ENCODE results near the gene GATAD2B. TPM values are rescaled to one million over a fixed set of nuclear protein-coding genes. Genes with fewer than 3 reads are reported as not detected.
A peak's percentile ranks its signal among the peaks of the same experiment; 100 is the strongest.

Gene GATAD2B
- total RNA-seq, 5 donors from 2014 or later (not counting 1 experiment from before 2014, with no cell fraction given): 94.6 to 107 (median 103) TPM

DNA sequence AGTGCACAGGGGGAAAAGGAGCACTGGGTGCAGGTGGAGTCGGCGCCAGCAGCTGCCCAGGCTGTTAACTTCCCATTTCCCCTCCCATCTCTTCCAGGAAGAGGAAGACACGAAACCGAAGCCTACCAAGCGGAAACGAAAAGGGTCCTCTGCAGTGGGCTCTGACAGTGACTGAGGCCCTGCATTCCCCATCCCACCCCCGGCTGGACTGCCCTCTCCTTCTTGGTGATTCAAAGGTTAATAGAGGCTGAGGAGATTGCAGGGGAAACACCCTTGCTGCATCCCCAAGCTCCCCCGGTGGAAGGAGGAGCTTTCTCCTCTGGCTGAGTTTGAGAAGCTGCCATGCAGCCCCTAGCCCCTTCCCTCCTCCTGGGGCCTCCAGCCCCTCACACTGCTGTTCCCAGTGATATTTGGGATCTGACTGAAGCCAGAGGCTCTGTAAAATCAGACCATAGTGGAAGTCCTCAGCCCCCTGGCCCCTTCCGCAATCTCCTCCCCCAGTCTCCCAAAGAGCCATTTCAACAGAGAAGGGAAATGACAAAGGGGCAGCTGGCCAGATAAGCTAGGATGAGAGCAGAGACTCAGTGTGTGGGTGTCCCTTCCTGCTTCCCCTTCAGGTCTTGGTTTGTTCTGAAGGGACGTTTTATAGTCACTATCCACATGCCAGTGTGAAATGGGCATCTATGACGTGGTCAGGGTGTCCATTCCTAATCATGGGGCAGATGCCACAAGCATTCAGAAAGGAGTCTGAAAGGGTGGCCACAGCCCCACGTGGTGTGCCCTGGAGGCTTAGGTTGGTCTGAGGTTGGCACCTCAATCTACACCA is 149.5 kb downstream of the GATAD2B start:
- CTCF ChIA-PET: interaction anchor here in 1 of 2 donors (0.5 kb wide), 1 partner anchor 99 kb away, joined by 6 read pairs; no protein-coding TSS in a partner anchor
- Mint-ChIP-seq H3K4me1 (peaks cover 18 to 32% (median 25%) of the 10 kb centered on the region in 3 donors), H3K36me3 (peaks cover 17% of the 10 kb centered on the region), H3K27ac (peak overlapping the region; percentile 49 to 87), H3K27me3 (no peaks in the 10 kb centered on the region), H3K9me3 (no peaks in the 10 kb centered on the region), H3K4me3 (peak overlapping the region; percentile 37 to 81 (median 80))
- Histone ChIP-seq H3K36me3 (ENCODE audit: control insufficient read depth in 2 of 2, extremely low read depth in 1 of 2, insufficient read depth in 1 of 2, low read length in 1 of 2) (peaks cover 5 to 32% of the 10 kb centered on the region in 2 donors), H3K4me3 (ENCODE audit: control insufficient read depth in 1 of 2, extremely low read depth in 1 of 2, low read length in 1 of 2) (no peak overlapping the region), H3K27me3 (replicated peaks in 1 of 2; ENCODE audit: control insufficient read depth in 2 of 2, extremely low read depth in 1 of 2, insufficient read depth in 2 of 2, low read length in 1 of 2) (no peaks in the 10 kb centered on the region), H3K27ac (ENCODE audit: low read length) (no peak overlapping the region), H3K4me1 (ENCODE audit: control insufficient read depth in 1 of 2, extremely low read depth in 1 of 2, insufficient read depth in 2 of 2, low read length in 2 of 2) (peaks cover 0 to 43% of the 10 kb centered on the region in 2 experiments), H3K9me3 (no peaks in the 10 kb centered on the region)
- no peak for ATAC-seq (replicated peaks in 1 of 4)
- POLR2A ChIA-PET: no interaction called here
- 35% methylated on average over 2 of the region's 12 CpGs for WGBS (ENCODE audit: insufficient coverage)
- peak in 1 of 35 experiments; percentile 14 for DNase-seq

- Histone ChIP-seq H3K4me1 (ENCODE audit: control insufficient read depth in 1 of 2, extremely low read depth in 1 of 2, insufficient read depth in 2 of 2, low read length in 2 of 2) (peaks cover 0 to 32% of the 10 kb centered on the region in 2 experiments), H3K9me3 (no peaks in the 10 kb centered on the region), H3K27ac (ENCODE audit: low read length) (no peak overlapping the region), H3K4me3 (ENCODE audit: control insufficient read depth in 1 of 2, extremely low read depth in 1 of 2, low read length in 1 of 2) (no peak overlapping the region), H3K36me3 (ENCODE audit: control insufficient read depth in 2 of 2, extremely low read depth in 1 of 2, insufficient read depth in 1 of 2, low read length in 1 of 2) (peaks cover 5 to 45% of the 10 kb centered on the region in 2 donors), H3K27me3 (replicated peaks in 1 of 2; ENCODE audit: control insufficient read depth in 2 of 2, extremely low read depth in 1 of 2, insufficient read depth in 2 of 2, low read length in 1 of 2) (no peaks in the 10 kb centered on the region)
- H3K36me3 Mint-ChIP-seq: peaks cover 28% of the 10 kb centered on the region
- 93% methylated on average over 10 of the region's 21 CpGs for WGBS (ENCODE audit: insufficient coverage)
- peaks cover 11 to 26% (median 23%) of the 10 kb centered on the region in 3 donors for H3K4me1 Mint-ChIP-seq
- no peak overlapping the region for H3K27ac Mint-ChIP-seq
- ATAC-seq (replicated peaks in 1 of 4): no peak
- DNase-seq: no peak
- CTCF ChIA-PET: no interaction called here
- H3K27me3 Mint-ChIP-seq: no peaks in the 10 kb centered on the region
- no peaks in the 10 kb centered on the region for H3K9me3 Mint-ChIP-seq
- POLR2A ChIA-PET: no interaction called here
- no peak overlapping the region for H3K4me3 Mint-ChIP-seq
Observed at GRCh38 chr1:153771841-153772593, 150.8 kb downstream of the GATAD2B start.

- WGBS (ENCODE audit: insufficient coverage): no CpG with 5 or more reads among the region's 2 CpGs
- Histone ChIP-seq H3K4me3 (ENCODE audit: control insufficient read depth in 1 of 2, extremely low read depth in 1 of 2, low read length in 1 of 2) (no peak overlapping the region), H3K4me1 (ENCODE audit: control insufficient read depth in 1 of 2, extremely low read depth in 1 of 2, insufficient read depth in 2 of 2, low read length in 2 of 2) (peaks cover 0 to 24% of the 10 kb centered on the region in 2 experiments), H3K27me3 (replicated peaks in 1 of 2; ENCODE audit: control insufficient read depth in 2 of 2, extremely low read depth in 1 of 2, insufficient read depth in 2 of 2, low read length in 1 of 2) (no peaks in the 10 kb centered on the region), H3K9me3 (no peaks in the 10 kb centered on the region), H3K27ac (ENCODE audit: low read length) (no peak overlapping the region), H3K36me3 (ENCODE audit: control insufficient read depth in 2 of 2, extremely low read depth in 1 of 2, insufficient read depth in 1 of 2, low read length in 1 of 2) (peaks cover 5 to 45% of the 10 kb centered on the region in 2 donors)
- H3K27me3 Mint-ChIP-seq: no peaks in the 10 kb centered on the region
- H3K36me3 Mint-ChIP-seq: peaks cover 30% of the 10 kb centered on the region
- H3K27ac Mint-ChIP-seq: no peak overlapping the region
- no peaks in the 10 kb centered on the region for H3K9me3 Mint-ChIP-seq
- ATAC-seq (replicated peaks in 1 of 4) (no peak), DNase-seq (no peak)
- POLR2A ChIA-PET: no interaction called here
- CTCF ChIA-PET: no interaction called here
- peaks cover 4 to 20% (median 17%) of the 10 kb centered on the region in 3 donors for H3K4me1 Mint-ChIP-seq
- no peak overlapping the region for H3K4me3 Mint-ChIP-seq
Observed at GRCh38 chr1:153771261-153771660, 151.5 kb downstream of the GATAD2B start.

DNA sequence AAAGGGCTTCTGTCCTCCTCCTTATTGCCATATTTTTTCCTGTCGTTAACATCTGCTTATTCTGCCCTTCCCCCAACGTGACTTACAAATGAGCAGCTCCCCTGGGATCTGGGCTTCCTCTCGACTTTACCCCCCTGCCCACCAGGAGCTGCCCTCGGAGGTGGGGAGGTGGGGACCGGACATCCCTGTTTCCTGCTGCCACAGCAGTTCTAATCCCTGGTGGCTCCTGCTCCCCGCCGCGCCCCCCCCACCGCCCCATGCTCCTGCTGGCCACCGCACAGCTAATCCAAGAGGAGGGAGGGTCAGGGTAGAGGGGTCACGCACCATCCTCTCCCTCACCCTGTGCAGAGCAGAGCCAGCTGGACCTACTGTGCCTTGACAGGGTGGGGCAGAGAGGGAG is 152.0 kb downstream of the GATAD2B start:
- no peak for ATAC-seq (replicated peaks in 1 of 4)
- Mint-ChIP-seq H3K27ac (no peak overlapping the region), H3K4me1 (peaks cover 4 to 17% (median 14%) of the 10 kb centered on the region in 3 donors), H3K27me3 (no peaks in the 10 kb centered on the region), H3K4me3 (no peak overlapping the region), H3K9me3 (no peaks in the 10 kb centered on the region), H3K36me3 (peaks cover 34% of the 10 kb centered on the region)
- Histone ChIP-seq H3K4me1 (ENCODE audit: control insufficient read depth in 1 of 2, extremely low read depth in 1 of 2, insufficient read depth in 2 of 2, low read length in 2 of 2) (peaks cover 0 to 21% of the 10 kb centered on the region in 2 experiments), H3K4me3 (ENCODE audit: control insufficient read depth in 1 of 2, extremely low read depth in 1 of 2, low read length in 1 of 2) (no peak overlapping the region), H3K36me3 (ENCODE audit: control insufficient read depth in 2 of 2, extremely low read depth in 1 of 2, insufficient read depth in 1 of 2, low read length in 1 of 2) (peaks cover 5 to 45% of the 10 kb centered on the region in 2 donors), H3K27ac (ENCODE audit: low read length) (no peak overlapping the region), H3K27me3 (replicated peaks in 1 of 2; ENCODE audit: control insufficient read depth in 2 of 2, extremely low read depth in 1 of 2, insufficient read depth in 2 of 2, low read length in 1 of 2) (no peaks in the 10 kb centered on the region), H3K9me3 (no peaks in the 10 kb centered on the region)
- POLR2A ChIA-PET: no interaction called here
- CTCF ChIA-PET: no interaction called here
- DNase-seq: no peak
- WGBS (ENCODE audit: insufficient coverage): no CpG with 5 or more reads among the region's 11 CpGs

DNA sequence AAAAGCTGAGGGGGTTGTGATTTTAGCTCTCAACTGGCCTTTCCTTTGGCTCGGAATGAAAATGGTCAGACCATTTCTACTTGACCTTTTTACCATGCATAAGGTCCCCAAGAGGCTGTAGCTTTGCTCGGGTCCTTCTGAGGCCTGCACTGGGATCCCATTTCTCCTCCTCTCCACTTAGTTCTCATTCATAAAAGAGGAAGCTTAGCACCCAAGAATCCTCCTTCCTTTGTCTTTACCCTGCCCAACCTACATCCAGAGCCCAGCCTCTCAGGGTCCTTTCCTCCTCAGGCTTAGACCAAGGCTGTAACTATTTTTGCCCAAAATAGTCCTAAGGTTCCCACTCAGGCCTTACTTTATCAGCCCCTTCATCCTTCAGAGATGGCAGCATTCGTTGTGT is 153.6 kb downstream of the GATAD2B start:
- H3K4me1 Mint-ChIP-seq: peaks cover 0 to 7% (median 7%) of the 10 kb centered on the region in 3 donors
- DNase-seq (no peak), ATAC-seq (replicated peaks in 1 of 4) (no peak)
- POLR2A ChIA-PET: interaction anchor here in 1 of 2 donors (0.6 kb wide), 1 partner anchor 94 kb away, joined by 6 read pairs; no protein-coding TSS in a partner anchor
- no peaks in the 10 kb centered on the region for H3K9me3 ChIP-seq
- H3K4me3 ChIP-seq (ENCODE audit: control insufficient read depth in 1 of 2, extremely low read depth in 1 of 2, low read length in 1 of 2): no peak overlapping the region
- CTCF ChIA-PET: no interaction called here
- H3K36me3 Mint-ChIP-seq: peaks cover 46% of the 10 kb centered on the region
- no peak overlapping the region for H3K27ac ChIP-seq (ENCODE audit: low read length)
- H3K27me3 ChIP-seq (replicated peaks in 1 of 2; ENCODE audit: control insufficient read depth in 2 of 2, extremely low read depth in 1 of 2, insufficient read depth in 2 of 2, low read length in 1 of 2): no peaks in the 10 kb centered on the region
- peaks cover 5 to 54% of the 10 kb centered on the region in 2 donors for H3K36me3 ChIP-seq (ENCODE audit: control insufficient read depth in 2 of 2, extremely low read depth in 1 of 2, insufficient read depth in 1 of 2, low read length in 1 of 2)
- no peaks in the 10 kb centered on the region for H3K9me3 Mint-ChIP-seq
- H3K27me3 Mint-ChIP-seq: no peaks in the 10 kb centered on the region
- WGBS (ENCODE audit: insufficient coverage): 92% methylated on average over 3 of the region's 3 CpGs
- peaks cover 0 to 9% of the 10 kb centered on the region in 2 experiments for H3K4me1 ChIP-seq (ENCODE audit: control insufficient read depth in 1 of 2, extremely low read depth in 1 of 2, insufficient read depth in 2 of 2, low read length in 2 of 2)
- H3K27ac Mint-ChIP-seq: no peak overlapping the region
- H3K4me3 Mint-ChIP-seq: no peak overlapping the region

DNA sequence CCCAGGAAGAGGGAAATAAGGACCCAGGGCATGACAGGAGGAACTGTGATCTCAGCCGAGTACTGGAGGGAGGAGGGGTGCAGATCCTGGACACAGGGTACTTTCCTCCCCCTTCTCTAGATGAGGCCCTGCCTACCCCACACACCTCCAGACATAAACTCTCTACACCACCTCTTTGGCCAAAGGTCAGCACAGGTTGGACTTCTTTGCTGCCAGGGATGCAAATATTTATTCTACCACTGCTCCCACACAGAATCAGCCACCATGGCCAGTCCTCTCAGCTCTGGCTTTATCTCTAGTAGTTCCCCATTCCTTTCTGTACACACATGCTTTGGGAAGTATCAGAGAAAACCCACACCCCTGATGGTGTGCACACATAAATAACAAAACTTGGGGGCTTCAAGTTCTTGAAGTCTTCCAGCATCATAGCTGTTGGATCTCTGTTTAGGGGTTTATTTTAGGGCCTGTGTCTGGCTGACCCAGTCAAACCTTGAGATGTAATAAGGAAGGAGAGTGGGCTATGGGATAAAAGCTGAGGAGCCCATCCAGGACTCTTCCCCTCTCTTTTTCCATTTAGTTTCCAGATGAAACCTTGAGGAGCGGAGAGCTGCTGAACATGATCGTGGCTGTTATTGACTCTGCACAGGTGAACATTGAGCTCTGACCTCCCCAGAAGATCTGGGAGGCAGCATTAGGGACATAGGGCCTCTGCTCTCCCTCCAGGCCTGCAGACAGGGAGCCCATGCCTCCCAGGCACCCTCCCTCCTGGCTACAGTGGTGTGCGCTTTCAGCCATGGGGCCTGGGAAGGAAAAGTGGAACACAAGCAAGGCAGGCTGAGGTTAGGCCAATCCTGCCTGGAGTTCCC is 154.2 kb downstream of the GATAD2B start:
- POLR2A ChIA-PET: interaction anchor here in 1 of 2 donors (0.6 kb wide), 1 partner anchor 95 kb away, joined by 6 read pairs; no protein-coding TSS in a partner anchor

More for the DNA sequence above, 154.2 kb downstream of the GATAD2B start:
- H3K27ac ChIP-seq (ENCODE audit: low read length): no peak overlapping the region
- Mint-ChIP-seq H3K27me3 (no peaks in the 10 kb centered on the region), H3K9me3 (no peaks in the 10 kb centered on the region), H3K4me3 (no peak overlapping the region), H3K27ac (peak overlapping the region; percentile 27 to 39), H3K36me3 (peaks cover 49% of the 10 kb centered on the region), H3K4me1 (peaks cover 0 to 2% (median under 1%) of the 10 kb centered on the region in 3 donors)
- no peak for DNase-seq
- peaks cover 0 to 3% of the 10 kb centered on the region in 2 experiments for H3K4me1 ChIP-seq (ENCODE audit: control insufficient read depth in 1 of 2, extremely low read depth in 1 of 2, insufficient read depth in 2 of 2, low read length in 2 of 2)
- no peak overlapping the region for H3K4me3 ChIP-seq (ENCODE audit: control insufficient read depth in 1 of 2, extremely low read depth in 1 of 2, low read length in 1 of 2)
- 100% methylated on average over 2 of the region's 4 CpGs for WGBS (ENCODE audit: insufficient coverage)
- CTCF ChIA-PET: no interaction called here
- no peaks in the 10 kb centered on the region for H3K27me3 ChIP-seq (replicated peaks in 1 of 2; ENCODE audit: control insufficient read depth in 2 of 2, extremely low read depth in 1 of 2, insufficient read depth in 2 of 2, low read length in 1 of 2)
- H3K9me3 ChIP-seq: no peaks in the 10 kb centered on the region
- peaks cover 8 to 60% of the 10 kb centered on the region in 2 donors for H3K36me3 ChIP-seq (ENCODE audit: control insufficient read depth in 2 of 2, extremely low read depth in 1 of 2, insufficient read depth in 1 of 2, low read length in 1 of 2)
- no peak for ATAC-seq (replicated peaks in 1 of 4)

Data from T-cell (primary cell).